ENCODE results near the gene RPL22L1. TPM values are rescaled to one million over a fixed set of nuclear protein-coding genes. Genes with fewer than 3 reads are reported as not detected.

Gene RPL22L1
- total RNA-seq, 4 donors from 2014 or later: 76.0 to 344 (median 191) TPM

DNA sequence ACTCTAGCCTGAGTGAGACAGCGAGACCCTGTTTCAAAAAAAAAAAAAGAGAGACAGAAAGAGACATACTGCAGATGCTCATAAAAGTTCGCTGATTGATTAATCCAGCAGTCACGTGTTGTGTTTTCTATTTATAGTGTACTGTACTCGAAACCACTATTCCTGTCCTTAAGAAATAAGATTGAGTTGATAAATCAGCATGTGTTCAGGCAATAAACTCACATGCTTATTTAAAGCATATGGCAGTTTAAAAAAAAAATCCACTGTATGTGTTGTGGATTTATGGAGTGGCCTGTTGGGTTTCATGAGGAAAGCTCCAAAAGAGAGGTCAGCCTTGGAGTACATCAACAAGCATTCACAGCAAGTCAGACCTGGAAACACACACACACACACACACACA lies 17.7 kb downstream of the RPL22L1 start:
- H3K4me1 ChIP-seq: no peaks in the 10 kb centered on the region
- H3K27ac ChIP-seq: no peak overlapping the region
- H3K9me3 ChIP-seq: no peaks in the 10 kb centered on the region
- no peak for DNase-seq
- WGBS, 2 donors: 63 to 66% methylated on average over 4 of the region's 4 CpGs
- no peak for TF ChIP-seq POLR2A (IDR thresholded peaks at IDR 0.05)
- TF ChIP-seq CTCF (IDR thresholded peaks at IDR 0.05): no peak
- intact Hi-C loops (cut with DNase I): no loop called here
- no peaks in the 10 kb centered on the region for H3K36me3 ChIP-seq
- no peak overlapping the region for H3K4me3 ChIP-seq
- no peaks in the 10 kb centered on the region for H3K27me3 ChIP-seq

- TF ChIP-seq POLR2A (IDR thresholded peaks at IDR 0.05): no peak
- TF ChIP-seq CTCF (IDR thresholded peaks at IDR 0.05): peak in 2 of 6 experiments; percentile 42 to 52
- H3K9me3 ChIP-seq: no peaks in the 10 kb centered on the region
- peaks cover 0 to 6% (median 0%) of the 10 kb centered on the region in 4 donors for H3K27me3 ChIP-seq
- H3K27ac ChIP-seq: no peak overlapping the region
- H3K36me3 ChIP-seq: no peaks in the 10 kb centered on the region
- DNase-seq: no peak
- whole genome bisulfite sequencing, 2 donors: 92 to 95% methylated on average over 2 of the region's 2 CpGs
- no peaks in the 10 kb centered on the region for H3K4me1 ChIP-seq
- no peak overlapping the region for H3K4me3 ChIP-seq
- intact Hi-C loops (cut with DNase I): no loop called here
Observed at GRCh38 chr3:170848292-170848917, 21.6 kb downstream of the RPL22L1 start.

GRCh38 chr3:170844377-170844776 lies 25.6 kb downstream of the RPL22L1 start:
- no peak for TF ChIP-seq POLR2A (IDR thresholded peaks at IDR 0.05)
- TF ChIP-seq CTCF (IDR thresholded peaks at IDR 0.05): no peak
- H3K4me3 ChIP-seq: no peak overlapping the region
- no peak for DNase-seq
- no peaks in the 10 kb centered on the region for H3K4me1 ChIP-seq
- peaks cover 0 to 6% (median 0%) of the 10 kb centered on the region in 4 donors for H3K27me3 ChIP-seq
- no peaks in the 10 kb centered on the region for H3K9me3 ChIP-seq
- no peaks in the 10 kb centered on the region for H3K36me3 ChIP-seq
- no peak overlapping the region for H3K27ac ChIP-seq
- intact Hi-C loops (cut with DNase I): no loop called here

GRCh38 chr3:170840291-170840859 lies 29.6 kb downstream of the RPL22L1 start:
- H3K27ac ChIP-seq: no peak overlapping the region
- H3K4me3 ChIP-seq: no peak overlapping the region
- TF ChIP-seq POLR2A (IDR thresholded peaks at IDR 0.05) (no peak), CTCF (IDR thresholded peaks at IDR 0.05) (no peak)
- H3K36me3 ChIP-seq: no peaks in the 10 kb centered on the region
- WGBS, 2 donors: 65 to 71% methylated on average over 2 of the region's 2 CpGs
- H3K4me1 ChIP-seq: no peaks in the 10 kb centered on the region
- peaks cover 0 to 8% (median 0%) of the 10 kb centered on the region in 4 donors for H3K27me3 ChIP-seq
- DNase-seq: no peak
- no peaks in the 10 kb centered on the region for H3K9me3 ChIP-seq
- intact Hi-C loops (cut with DNase I): no loop called here

- DNase-seq: no peak
- peaks cover 0 to 10% (median 0%) of the 10 kb centered on the region in 4 donors for H3K27me3 ChIP-seq
- WGBS, 2 donors: 83 to 88% methylated on average over 3 of the region's 3 CpGs
- TF ChIP-seq CTCF (IDR thresholded peaks at IDR 0.05): no peak
- no peak for TF ChIP-seq POLR2A (IDR thresholded peaks at IDR 0.05)
- no peak overlapping the region for H3K27ac ChIP-seq
- no peaks in the 10 kb centered on the region for H3K9me3 ChIP-seq
- H3K36me3 ChIP-seq: no peaks in the 10 kb centered on the region
- intact Hi-C loops (cut with DNase I): no loop called here
- H3K4me1 ChIP-seq: no peaks in the 10 kb centered on the region
- H3K4me3 ChIP-seq: no peak overlapping the region
Observed at GRCh38 chr3:170839518-170840100, 30.4 kb downstream of the RPL22L1 start.
